ENCODE results near the gene MXI1. TPM values are rescaled to one million over a fixed set of nuclear protein-coding genes. Genes with fewer than 3 reads are reported as not detected.

MXI1 gene
- total RNA-seq, 1 experiment from 2014 or later: 25.8 TPM

DNA sequence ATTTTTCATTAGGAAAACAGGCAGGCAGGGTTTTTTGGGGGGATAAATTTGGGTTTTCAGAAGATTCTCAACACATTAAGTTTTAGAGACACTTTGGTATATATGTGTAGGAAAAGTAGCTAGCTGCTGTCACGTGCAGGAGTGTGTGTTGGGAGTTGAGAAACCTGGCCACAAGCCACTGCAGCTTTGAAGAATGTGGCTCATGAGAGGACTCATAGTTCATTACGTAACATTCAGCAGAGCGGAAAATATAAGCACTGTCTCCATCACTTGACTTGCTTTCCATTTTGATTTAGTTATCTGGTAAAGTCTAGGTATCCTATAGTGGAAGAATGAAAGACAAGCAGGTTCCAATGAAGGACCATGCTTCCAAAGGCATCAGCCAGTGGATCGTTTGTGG is 66.1 kb downstream of the MXI1 start:
- peak; percentile 4 to 59 for DNase-seq
- intact Hi-C loops (cut with micrococcal nuclease; ENCODE audit: unreplicated experiment): loop anchor here (2.0 kb wide), 1 partner anchor 129 kb away; no protein-coding TSS in a partner anchor
- Histone ChIP-seq H3K9me2 (ENCODE audit: insufficient read depth) (no peaks in the 10 kb centered on the region), H2AFZ (no peak overlapping the region), H3K36me3 (ENCODE audit: low read depth) (no peaks in the 10 kb centered on the region), H3K27ac (no peak overlapping the region), H4K20me1 (ENCODE audit: insufficient read depth) (no peaks in the 10 kb centered on the region), H3K9me3 (ENCODE audit: insufficient read depth, low read depth) (no peaks in the 10 kb centered on the region), H3F3A (ENCODE audit: insufficient read depth, low read depth) (no peaks in the 10 kb centered on the region), H3K4me2 (no peak overlapping the region), H3K4me1 (replicated peaks; ENCODE audit: insufficient read depth) (peaks cover 4% of the 10 kb centered on the region; the same call in 1 of the 2 replicates), H3K4me3 (no peak overlapping the region), H3K79me2 (ENCODE audit: low read depth) (no peaks in the 10 kb centered on the region), H3K27me3 (ENCODE audit: insufficient read depth, low read depth) (no peaks in the 10 kb centered on the region)
- CTCF ChIA-PET: no interaction called here
- POLR2A ChIA-PET (ENCODE audit: unreplicated experiment): no interaction called here
- BruUV-seq (replicated peaks): no TSS peak
- TF ChIP-seq, protein P1, sequence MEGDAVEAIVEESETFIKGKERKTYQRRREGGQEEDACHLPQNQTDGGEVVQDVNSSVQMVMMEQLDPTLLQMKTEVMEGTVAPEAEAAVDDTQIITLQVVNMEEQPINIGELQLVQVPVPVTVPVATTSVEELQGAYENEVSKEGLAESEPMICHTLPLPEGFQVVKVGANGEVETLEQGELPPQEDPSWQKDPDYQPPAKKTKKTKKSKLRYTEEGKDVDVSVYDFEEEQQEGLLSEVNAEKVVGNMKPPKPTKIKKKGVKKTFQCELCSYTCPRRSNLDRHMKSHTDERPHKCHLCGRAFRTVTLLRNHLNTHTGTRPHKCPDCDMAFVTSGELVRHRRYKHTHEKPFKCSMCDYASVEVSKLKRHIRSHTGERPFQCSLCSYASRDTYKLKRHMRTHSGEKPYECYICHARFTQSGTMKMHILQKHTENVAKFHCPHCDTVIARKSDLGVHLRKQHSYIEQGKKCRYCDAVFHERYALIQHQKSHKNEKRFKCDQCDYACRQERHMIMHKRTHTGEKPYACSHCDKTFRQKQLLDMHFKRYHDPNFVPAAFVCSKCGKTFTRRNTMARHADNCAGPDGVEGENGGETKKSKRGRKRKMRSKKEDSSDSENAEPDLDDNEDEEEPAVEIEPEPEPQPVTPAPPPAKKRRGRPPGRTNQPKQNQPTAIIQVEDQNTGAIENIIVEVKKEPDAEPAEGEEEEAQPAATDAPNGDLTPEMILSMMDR (conservative IDR thresholded peaks at IDR 0.05): no peak
- no peak for TF ChIP-seq EZH2 (IDR thresholded peaks at IDR 0.05; ENCODE audit: low read depth)

DNA sequence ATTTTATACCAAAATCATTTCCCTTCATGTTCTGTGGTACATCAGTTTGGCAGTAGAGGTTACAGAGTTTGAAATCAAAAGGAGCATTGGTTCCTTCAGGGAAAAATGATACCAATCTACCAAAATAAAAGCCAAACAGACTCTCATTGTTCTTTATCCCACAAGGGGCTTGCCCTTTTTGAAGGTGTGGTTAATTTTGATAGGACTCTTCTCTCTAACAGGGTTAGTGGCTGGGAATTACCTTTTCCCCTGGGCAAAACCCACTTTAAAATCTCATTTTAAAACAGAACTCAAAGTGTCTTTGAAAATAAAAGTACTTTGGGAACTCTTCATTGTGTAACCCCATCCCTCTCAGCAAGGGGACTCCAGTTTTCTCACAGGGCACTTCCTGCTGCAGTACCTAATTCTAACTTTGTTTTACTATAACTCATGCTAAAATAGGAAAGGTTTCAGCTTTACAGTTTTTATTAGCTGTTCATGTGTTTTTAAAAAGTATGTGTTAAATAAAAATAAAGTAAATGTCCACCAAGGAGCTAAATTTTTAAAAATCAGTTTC is 66.7 kb downstream of the MXI1 start:
- Histone ChIP-seq H3K27me3 (ENCODE audit: insufficient read depth, low read depth) (no peaks in the 10 kb centered on the region), H3K9me2 (ENCODE audit: insufficient read depth) (no peaks in the 10 kb centered on the region), H3F3A (ENCODE audit: insufficient read depth, low read depth) (no peaks in the 10 kb centered on the region), H2AFZ (no peak overlapping the region), H3K9me3 (ENCODE audit: insufficient read depth, low read depth) (no peaks in the 10 kb centered on the region), H3K4me2 (no peak overlapping the region), H3K27ac (no peak overlapping the region), H4K20me1 (ENCODE audit: insufficient read depth) (no peaks in the 10 kb centered on the region), H3K36me3 (ENCODE audit: low read depth) (no peaks in the 10 kb centered on the region), H3K79me2 (ENCODE audit: low read depth) (no peaks in the 10 kb centered on the region), H3K4me1 (replicated peaks; ENCODE audit: insufficient read depth) (peaks cover 4% of the 10 kb centered on the region; the same call in 1 of the 2 replicates), H3K4me3 (no peak overlapping the region)
- ChIA-PET POLR2A (ENCODE audit: unreplicated experiment) (no interaction called here), CTCF (no interaction called here)
- no TSS peak for BruUV-seq (replicated peaks)
- TF ChIP-seq EZH2 (IDR thresholded peaks at IDR 0.05; ENCODE audit: low read depth): no peak
- TF ChIP-seq, protein P1 (conservative IDR thresholded peaks at IDR 0.05): no peak
- DNase-seq: no peak
- intact Hi-C loops (cut with micrococcal nuclease; ENCODE audit: unreplicated experiment): no loop called here

- H3K4me3 ChIP-seq: no peak overlapping the region
- ChIA-PET CTCF (no interaction called here), POLR2A (ENCODE audit: unreplicated experiment) (no interaction called here)
- no peaks in the 10 kb centered on the region for H3F3A ChIP-seq (ENCODE audit: insufficient read depth, low read depth)
- no peak for TF ChIP-seq EZH2 (IDR thresholded peaks at IDR 0.05; ENCODE audit: low read depth)
- TF ChIP-seq, protein P1 (conservative IDR thresholded peaks at IDR 0.05): no peak
- peaks cover under 1% of the 10 kb centered on the region; the same call in 1 of the 2 replicates for H3K36me3 ChIP-seq (ENCODE audit: low read depth)
- no peaks in the 10 kb centered on the region for H3K9me3 ChIP-seq (ENCODE audit: insufficient read depth, low read depth)
- H3K27ac ChIP-seq: no peak overlapping the region
- peaks cover 4% of the 10 kb centered on the region; the same call in 1 of the 2 replicates for H3K4me1 ChIP-seq (replicated peaks; ENCODE audit: insufficient read depth)
- no peaks in the 10 kb centered on the region for H3K79me2 ChIP-seq (ENCODE audit: low read depth)
- BruUV-seq (replicated peaks): no TSS peak
- intact Hi-C loops (cut with micrococcal nuclease; ENCODE audit: unreplicated experiment): loop anchor here (5.0 kb wide), 1 partner anchor 47 kb away; no protein-coding TSS in a partner anchor
- H4K20me1 ChIP-seq (ENCODE audit: insufficient read depth): no peaks in the 10 kb centered on the region
- no peak overlapping the region for H2AFZ ChIP-seq
- H3K27me3 ChIP-seq (ENCODE audit: insufficient read depth, low read depth): no peaks in the 10 kb centered on the region
- no peak for DNase-seq
- no peak overlapping the region for H3K4me2 ChIP-seq
- no peaks in the 10 kb centered on the region for H3K9me2 ChIP-seq (ENCODE audit: insufficient read depth)
These were observed 67.2 kb downstream of the MXI1 start for GRCh38 chr10:110274647-110275046.

All from PC-9 (cell line).